ENCODE measurements around the gene AP3S2. TPM values are rescaled to one million over a fixed set of nuclear protein-coding genes. Genes with fewer than 3 reads are reported as not detected.
"Not testable (repeated sequence)": the region's sequence is repeated elsewhere in the genome, so short reads cannot be mapped to it uniquely, and the experiment has no call there.

The AP3S2 gene
- polyA plus RNA-seq, 3 donors = 30.8 to 41.2 (median 32.4) TPM

GRCh38 chr15:89836267-89837133 is 57.3 kb downstream of the AP3S2 start:
- peak overlapping the region; percentile 91 to 98 (median 96) for H3K27ac Mint-ChIP-seq
- H3K36me3 Mint-ChIP-seq = peaks cover 58 to 69% of the 10 kb centered on the region in 2 donors
- no peak overlapping the region for H2AFZ ChIP-seq (ENCODE audit: insufficient read depth, low read depth, low read length, poor library complexity, severe bottlenecking)
- peaks cover 0 to 2% (median 0%) of the 10 kb centered on the region in 3 donors for H3K27me3 Mint-ChIP-seq (ENCODE audit: low read depth in 3 of 3)
- no peaks in the 10 kb centered on the region for H4K20me1 ChIP-seq (ENCODE audit: insufficient read depth, low read length)
- H3K4me1 Mint-ChIP-seq = peaks cover 70% of the 10 kb centered on the region
- WGBS (ENCODE audit: insufficient coverage) = 100% methylated on average over 1 of the region's 11 CpGs
- H3K79me2 ChIP-seq (ENCODE audit: insufficient read depth, low read length) = peaks cover 7% of the 10 kb centered on the region
- TF ChIP-seq CTCF (IDR thresholded peaks at IDR 0.05) = no peak
- intact Hi-C loops (cut with micrococcal nuclease) = loop anchor here in 1 of 2 donors (2.0 to 5.0 kb wide), 2 partner anchors 14 to 41 kb away; no protein-coding TSS in a partner anchor
- peaks cover 67 to 71% of the 10 kb centered on the region in 2 donors for H3K4me1 ChIP-seq (ENCODE audit: control insufficient read depth in 1 of 2, insufficient read depth in 2 of 2, low read length in 2 of 2)
- peak overlapping the region; percentile 58 for H3K9ac ChIP-seq (ENCODE audit: insufficient read depth, low read length, poor library complexity, severe bottlenecking)
- no peaks in the 10 kb centered on the region for H3K9me3 Mint-ChIP-seq
- DNase-seq = peak in 2 of 3 donors; percentile 71 to 84
- H3K36me3 ChIP-seq (replicated peaks in 1 of 2; ENCODE audit: control insufficient read depth in 1 of 2, insufficient read depth in 2 of 2, low read length in 2 of 2) = peaks cover 26 to 49% of the 10 kb centered on the region in 2 donors
- peak overlapping the region; percentile 7 to 64 for H3K4me3 Mint-ChIP-seq
- peak overlapping the region; percentile 86 to 93 for H3K27ac ChIP-seq (ENCODE audit: low read depth in 1 of 2, low read length in 2 of 2)
- peak overlapping the region in 1 of 3 experiments; percentile 45 for H3K4me3 ChIP-seq (replicated peaks in 1 of 3; ENCODE audit: low read depth in 2 of 3, low read length in 3 of 3)
- no peaks in the 10 kb centered on the region for H3K9me3 ChIP-seq (replicated peaks in 1 of 2; ENCODE audit: control insufficient read depth in 1 of 2, insufficient read depth in 1 of 2, low read length in 2 of 2)
- no peaks in the 10 kb centered on the region for H3K27me3 ChIP-seq (ENCODE audit: control insufficient read depth in 2 of 2, insufficient read depth in 2 of 2, low read length in 2 of 2)
- peak overlapping the region; percentile 45 for H3K4me2 ChIP-seq (replicated peaks; ENCODE audit: extremely low read depth, low read length, poor library complexity, severe bottlenecking)

GRCh38 chr15:89835176-89835564 is 58.6 kb downstream of the AP3S2 start:
- TF ChIP-seq CTCF (IDR thresholded peaks at IDR 0.05) = no peak
- peak overlapping the region in 1 of 3 experiments; percentile 15 for H3K4me3 ChIP-seq (replicated peaks in 1 of 3; ENCODE audit: low read depth in 2 of 3, low read length in 3 of 3)
- no peak overlapping the region for H3K4me2 ChIP-seq (replicated peaks; ENCODE audit: extremely low read depth, low read length, poor library complexity, severe bottlenecking)
- H3K27ac ChIP-seq (ENCODE audit: low read depth in 1 of 2, low read length in 2 of 2) = peak overlapping the region; percentile 39 to 75
- DNase-seq = peak in 1 of 3 donors; percentile 1
- Mint-ChIP-seq H3K36me3 (peaks cover 58 to 73% of the 10 kb centered on the region in 2 donors), H3K4me3 (no peak overlapping the region), H3K27me3 (ENCODE audit: low read depth in 3 of 3) (peaks cover 0 to 3% (median 2%) of the 10 kb centered on the region in 3 donors), H3K9me3 (no peaks in the 10 kb centered on the region), H3K4me1 (peaks cover 66% of the 10 kb centered on the region), H3K27ac (peak overlapping the region; percentile 84 to 96 (median 93))
- 97% methylated on average over 3 of the region's 5 CpGs for WGBS (ENCODE audit: insufficient coverage)
- intact Hi-C loops (cut with micrococcal nuclease) = loop anchor here in 1 of 2 donors (5.0 kb wide), 1 partner anchor 42 kb away; no protein-coding TSS in a partner anchor
- no peaks in the 10 kb centered on the region for H3K27me3 ChIP-seq (ENCODE audit: control insufficient read depth in 2 of 2, insufficient read depth in 2 of 2, low read length in 2 of 2)
- H3K9me3 ChIP-seq (replicated peaks in 1 of 2; ENCODE audit: control insufficient read depth in 1 of 2, insufficient read depth in 1 of 2, low read length in 2 of 2) = no peaks in the 10 kb centered on the region
- H4K20me1 ChIP-seq (ENCODE audit: insufficient read depth, low read length) = no peaks in the 10 kb centered on the region
- H3K79me2 ChIP-seq (ENCODE audit: insufficient read depth, low read length) = peaks cover 7% of the 10 kb centered on the region
- H3K9ac ChIP-seq (ENCODE audit: insufficient read depth, low read length, poor library complexity, severe bottlenecking) = peak overlapping the region; percentile 19
- no peak overlapping the region for H2AFZ ChIP-seq (ENCODE audit: insufficient read depth, low read depth, low read length, poor library complexity, severe bottlenecking)
- H3K36me3 ChIP-seq (replicated peaks in 1 of 2; ENCODE audit: control insufficient read depth in 1 of 2, insufficient read depth in 2 of 2, low read length in 2 of 2) = peaks cover 28 to 45% of the 10 kb centered on the region in 2 donors
- peaks cover 63 to 70% of the 10 kb centered on the region in 2 donors for H3K4me1 ChIP-seq (ENCODE audit: control insufficient read depth in 1 of 2, insufficient read depth in 2 of 2, low read length in 2 of 2)

GRCh38 chr15:89834465-89835175 is 59.2 kb downstream of the AP3S2 start:
- intact Hi-C loops (cut with micrococcal nuclease) = loop anchor here in 1 of 2 donors (5.0 kb wide), 1 partner anchor 43 kb away; no protein-coding TSS in a partner anchor
- H3K27me3 Mint-ChIP-seq (ENCODE audit: low read depth in 3 of 3); H3K27me3 ChIP-seq (ENCODE audit: control insufficient read depth in 2 of 2, insufficient read depth in 2 of 2, low read length in 2 of 2); H2AFZ ChIP-seq (ENCODE audit: insufficient read depth, low read depth, low read length, poor library complexity, severe bottlenecking); H3K4me2 ChIP-seq (replicated peaks; ENCODE audit: extremely low read depth, low read length, poor library complexity, severe bottlenecking); H3K79me2 ChIP-seq (ENCODE audit: insufficient read depth, low read length); H4K20me1 ChIP-seq (ENCODE audit: insufficient read depth, low read length); H3K9me3 Mint-ChIP-seq; H3K9me3 ChIP-seq (replicated peaks in 1 of 2; ENCODE audit: control insufficient read depth in 1 of 2, insufficient read depth in 1 of 2, low read length in 2 of 2): not testable (repeated sequence)
- H3K27ac ChIP-seq (ENCODE audit: low read depth in 1 of 2, low read length in 2 of 2) = peak overlapping the region; percentile 39 to 75
- Mint-ChIP-seq H3K27ac (peak overlapping the region; percentile 84 to 96 (median 93)), H3K4me3 (peak overlapping the region in 1 of 2 donors; percentile 62), H3K4me1 (peaks cover 66% of the 10 kb centered on the region), H3K36me3 (peaks cover 57 to 74% of the 10 kb centered on the region in 2 donors)
- peak in 1 of 3 donors; percentile 51 for DNase-seq
- H3K4me1 ChIP-seq (ENCODE audit: control insufficient read depth in 1 of 2, insufficient read depth in 2 of 2, low read length in 2 of 2) = peaks cover 58 to 70% of the 10 kb centered on the region in 2 donors
- H3K4me3 ChIP-seq (replicated peaks in 1 of 3; ENCODE audit: low read depth in 2 of 3, low read length in 3 of 3) = peak overlapping the region in 1 of 3 experiments; percentile 15
- H3K9ac ChIP-seq (ENCODE audit: insufficient read depth, low read length, poor library complexity, severe bottlenecking) = peak overlapping the region; percentile 19
- 90% methylated on average over 2 of the region's 9 CpGs for WGBS (ENCODE audit: insufficient coverage)
- peaks cover 28 to 45% of the 10 kb centered on the region in 2 donors for H3K36me3 ChIP-seq (replicated peaks in 1 of 2; ENCODE audit: control insufficient read depth in 1 of 2, insufficient read depth in 2 of 2, low read length in 2 of 2)
